Measurements from ENCODE around the gene GMCL1.

GRCh38 chr2:69828938-69829255, 563 bp upstream of the GMCL1 start:
- TF ChIP-seq CTCF (conservative IDR thresholded peaks at IDR 0.05; ENCODE audit: low read depth, low read length) (no peak), EZH2phosphoT487 (IDR thresholded peaks at IDR 0.05; ENCODE audit: borderline replicate concordance, low read length) (no peak), EZH2 (IDR thresholded peaks at IDR 0.05; ENCODE audit: low read length, unreplicated experiment) (no peak)
